Right atrium auricular region (tissue), 2 donors: ENCODE measurements around the gene IL33. TPM values are rescaled to one million over a fixed set of nuclear protein-coding genes. Genes with fewer than 3 reads are reported as not detected.
"Not testable (repeated sequence)": the region's sequence is repeated elsewhere in the genome, so short reads cannot be mapped to it uniquely, and the experiment has no call there.

Experiments used
- DNase-seq: peaks from one replicate; pipeline ENCODE4 v3.0.0-alpha.2; 2019; ENCODE audit warnings: low spot score
- H3K27ac ChIP-seq, 2 donors: fragments of 200-600 bp; sonication (generic); 1 replicate in 1 of 2; 2 replicates in 1 of 2; pipeline ENCODE4 v1.5.1; 2016 to 2019
- H3K27me3 ChIP-seq, 2 donors: fragments of 200-600 bp; sonication (generic); one replicate each; pipeline versions ENCODE4 v1.5.1 to v1.6.0; 2017 to 2019
- H3K36me3 ChIP-seq: fragments of 200-600 bp; sonication (generic); one replicate; pipeline ENCODE4 v1.5.1; 2016
- H3K4me1 ChIP-seq, 2 donors: fragments of 200-600 bp; sonication (generic); one replicate each; pipeline versions ENCODE4 v1.5.1 to v1.6.0; 2017 to 2019
- H3K4me3 ChIP-seq, 2 donors: fragments of 200-600 bp; sonication (generic); 1 replicate in 1 of 2; 2 replicates in 1 of 2; pipeline ENCODE4 v1.5.1; 2017 to 2019; ENCODE audit warnings: mild to moderate bottlenecking in 1 of 2, moderate library complexity in 1 of 2
- H3K9me3 ChIP-seq, 2 donors: fragments of 200-600 bp; sonication (generic); one replicate each; pipeline ENCODE4 v1.5.1; 2019
- CTCF ChIP-seq, 2 donors: fragments of 200-600 bp; sonication (generic); IDR thresholded peaks; one replicate each; pipeline ENCODE4 v1.5.1; 2019; ENCODE audit warnings: antibody characterized with exemption in 2 of 2
- total RNA-seq, 2 donors: library from RNA; depleted of rRNA; stranded (reverse); fragments of >200 nt; gene quantifications; one replicate each; pipeline ENCODE4 v1.1.0, GENCODE V29; 2016

Gene IL33
- 10 to 100 TPM; 21.3 to 24.4 TPM for total RNA-seq

GRCh38 chr9:6215562-6215961 is at the start of gene IL33:
Gene IL33 (plus strand): TSS chr9:6215807. CDS start chr9:6241695, 25,888 bp downstream.
- DNase-seq, result peak; percentile 62
- Histone ChIP-seq H3K4me3 (peak within 1 kb of the TSS; percentile 30 to 34), H3K27me3 (no peaks in the 10 kb centered on the region), H3K36me3 (no peaks in the 10 kb centered on the region), H3K27ac (peak within 1 kb of the TSS; percentile 47 to 79), H3K9me3 (peaks cover 0 to 9% of the 10 kb centered on the region in 2 donors), H3K4me1 (peaks cover 0 to 18% of the 10 kb centered on the region in 2 donors)
- no peak for TF ChIP-seq CTCF (IDR thresholded peaks at IDR 0.05)

GRCh38 chr9:6171667-6172066 is 43.9 kb upstream of the IL33 start:
- H3K4me3 ChIP-seq, result no peak overlapping the region
- no peak for TF ChIP-seq CTCF (IDR thresholded peaks at IDR 0.05)
- no peak overlapping the region for H3K27ac ChIP-seq

GRCh38 chr9:6173914-6174313 is 41.7 kb upstream of the IL33 start:
- Histone ChIP-seq H3K27ac (no peak overlapping the region), H3K36me3 (no peaks in the 10 kb centered on the region), H3K4me3 (no peak overlapping the region), H3K27me3 (no peaks in the 10 kb centered on the region), H3K4me1 (no peaks in the 10 kb centered on the region), H3K9me3 (peaks cover 0 to 24% of the 10 kb centered on the region in 2 donors)
- no peak for DNase-seq
- no peak for TF ChIP-seq CTCF (IDR thresholded peaks at IDR 0.05)

More at GRCh38 chr9:6171667-6172066, 43.9 kb upstream of the IL33 start:
- no peaks in the 10 kb centered on the region for H3K4me1 ChIP-seq
- H3K27me3 ChIP-seq, result no peaks in the 10 kb centered on the region
- H3K9me3 ChIP-seq, result peaks cover 0 to 24% of the 10 kb centered on the region in 2 donors
- H3K36me3 ChIP-seq, result no peaks in the 10 kb centered on the region
- DNase-seq, result no peak

- not testable (repeated sequence) for DNase-seq, H3K4me3 ChIP-seq, H3K27ac ChIP-seq
Observed at GRCh38 chr9:6182549-6183226, 32.9 kb upstream of the IL33 start.

GRCh38 chr9:6183227-6183551 is 32.4 kb upstream of the IL33 start:
- Histone ChIP-seq H3K36me3 (no peaks in the 10 kb centered on the region), H3K4me3 (no peak overlapping the region), H3K27ac (no peak overlapping the region), H3K9me3 (no peaks in the 10 kb centered on the region), H3K27me3 (no peaks in the 10 kb centered on the region), H3K4me1 (peaks cover 0 to 4% of the 10 kb centered on the region in 2 donors)
- no peak for DNase-seq
- no peak for TF ChIP-seq CTCF (IDR thresholded peaks at IDR 0.05)

More at GRCh38 chr9:6182549-6183226, 32.9 kb upstream of the IL33 start:
- not testable (repeated sequence) for H3K27me3 ChIP-seq, H3K9me3 ChIP-seq, H3K36me3 ChIP-seq, H3K4me1 ChIP-seq

GRCh38 chr9:6183627-6184026 is 32.0 kb upstream of the IL33 start:
- Histone ChIP-seq H3K27me3 (no peaks in the 10 kb centered on the region), H3K36me3 (no peaks in the 10 kb centered on the region), H3K9me3 (no peaks in the 10 kb centered on the region), H3K27ac (no peak overlapping the region), H3K4me1 (peaks cover 0 to 4% of the 10 kb centered on the region in 2 donors), H3K4me3 (no peak overlapping the region)
- no peak for DNase-seq
- no peak for TF ChIP-seq CTCF (IDR thresholded peaks at IDR 0.05)
